ENCODE results near the gene CCDC127. TPM values are rescaled to one million over a fixed set of nuclear protein-coding genes. Genes with fewer than 3 reads are reported as not detected.
"Not testable (repeated sequence)": the region's sequence is repeated elsewhere in the genome, so short reads cannot be mapped to it uniquely, and the experiment has no call there.

The CCDC127 gene
- total RNA-seq, 4 donors from 2014 or later: 4.5 to 7.2 (median 5.8) TPM

DNA sequence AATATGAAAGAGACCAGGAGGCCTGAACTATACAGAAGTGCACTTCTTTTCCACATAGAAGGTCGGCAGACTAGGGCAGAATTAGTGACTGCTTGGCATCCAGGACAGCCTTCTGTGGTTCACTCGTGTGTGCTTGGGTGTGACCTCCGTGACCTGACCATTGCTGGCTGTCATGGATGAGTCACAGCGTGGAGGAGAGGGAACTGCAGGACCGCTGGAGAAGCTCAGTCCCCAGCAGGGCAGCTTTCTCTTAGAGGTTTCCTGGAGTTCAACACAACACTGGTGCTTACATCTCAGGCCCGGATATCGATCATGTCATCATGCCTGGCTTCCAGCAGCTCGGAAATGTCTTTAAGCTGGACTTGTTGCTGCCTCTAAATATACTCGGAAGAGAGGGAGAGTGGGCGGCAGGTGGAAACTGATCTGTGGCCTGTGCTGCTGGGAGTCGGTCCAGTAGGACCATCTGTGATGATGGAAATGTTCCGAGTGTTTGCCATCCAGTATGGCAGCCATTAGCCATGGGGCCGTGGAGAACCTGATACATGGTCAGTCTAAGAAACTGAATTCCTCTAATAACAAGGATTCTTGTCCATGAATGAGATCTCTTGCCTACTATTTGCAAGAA, 23.2 kb upstream of the CCDC127 start:
- H3K36me3 ChIP-seq: peaks cover 0 to 97% (median 4%) of the 10 kb centered on the region in 3 donors

GRCh38 chr5:240550-240949, 22.6 kb upstream of the CCDC127 start:
- H3K27ac ChIP-seq; H3K27me3 ChIP-seq; H3K4me1 ChIP-seq; H3K4me3 ChIP-seq; DNase-seq (ENCODE audit: low spot score in 2 of 2); H3K9me3 ChIP-seq: not testable (repeated sequence)
- 97 to 98% methylated on average over 7 of the region's 7 CpGs for WGBS, 2 donors
- peaks cover 0 to 97% (median 8%) of the 10 kb centered on the region in 3 donors for H3K36me3 ChIP-seq

More for the DNA sequence above, 23.2 kb upstream of the CCDC127 start:
- H3K27me3 ChIP-seq; H3K9me3 ChIP-seq; H3K27ac ChIP-seq; DNase-seq (ENCODE audit: low spot score in 2 of 2); H3K4me3 ChIP-seq; H3K4me1 ChIP-seq: not testable (repeated sequence)
- 95 to 96% methylated on average over 11 to 13 of the region's 13 CpGs for WGBS, 2 donors

GRCh38 chr5:237931-238330, 20.0 kb upstream of the CCDC127 start:
- not testable (repeated sequence) for H3K27ac ChIP-seq; H3K9me3 ChIP-seq; H3K27me3 ChIP-seq; DNase-seq (ENCODE audit: low spot score in 2 of 2); H3K4me1 ChIP-seq; H3K4me3 ChIP-seq
- H3K36me3 ChIP-seq: peaks cover 0 to 98% (median 13%) of the 10 kb centered on the region in 3 donors
- WGBS, 2 donors: 89 to 90% methylated on average over 8 of the region's 8 CpGs

- not testable (repeated sequence) for H3K4me1 ChIP-seq; H3K27me3 ChIP-seq; H3K9me3 ChIP-seq; DNase-seq (ENCODE audit: low spot score in 2 of 2); H3K4me3 ChIP-seq; H3K27ac ChIP-seq
- peaks cover 0 to 97% (median 14%) of the 10 kb centered on the region in 3 donors for H3K36me3 ChIP-seq
- 96 to 97% methylated on average over 9 of the region's 9 CpGs for WGBS, 2 donors
Measured at GRCh38 chr5:235527-235926, 17.6 kb upstream of the CCDC127 start.

- Histone ChIP-seq H3K9me3 (no peaks in the 10 kb centered on the region), H3K4me3 (no peak overlapping the region), H3K27ac (no peak overlapping the region), H3K36me3 (peaks cover 0 to 97% (median 20%) of the 10 kb centered on the region in 3 donors), H3K27me3 (no peaks in the 10 kb centered on the region), H3K4me1 (no peaks in the 10 kb centered on the region)
- no peak for TF ChIP-seq CTCF (IDR thresholded peaks at IDR 0.05)
- no peak for TF ChIP-seq EP300 (IDR thresholded peaks at IDR 0.05)
- TF ChIP-seq POLR2A (IDR thresholded peaks at IDR 0.05): no peak
- 89 to 92% methylated on average over 8 of the region's 8 CpGs for WGBS, 2 donors
- no peak for DNase-seq (ENCODE audit: low spot score in 2 of 2)
Measured at GRCh38 chr5:234450-234849, 16.5 kb upstream of the CCDC127 start.

- not testable (repeated sequence) for H3K27me3 ChIP-seq; DNase-seq (ENCODE audit: low spot score in 2 of 2); H3K4me3 ChIP-seq; H3K27ac ChIP-seq; H3K9me3 ChIP-seq; H3K4me1 ChIP-seq
- WGBS, 2 donors: 95 to 96% methylated on average over 20 of the region's 20 CpGs
- H3K36me3 ChIP-seq: peaks cover 0 to 97% (median 23%) of the 10 kb centered on the region in 3 donors
Measured at GRCh38 chr5:233426-233825, 15.5 kb upstream of the CCDC127 start.

DNA sequence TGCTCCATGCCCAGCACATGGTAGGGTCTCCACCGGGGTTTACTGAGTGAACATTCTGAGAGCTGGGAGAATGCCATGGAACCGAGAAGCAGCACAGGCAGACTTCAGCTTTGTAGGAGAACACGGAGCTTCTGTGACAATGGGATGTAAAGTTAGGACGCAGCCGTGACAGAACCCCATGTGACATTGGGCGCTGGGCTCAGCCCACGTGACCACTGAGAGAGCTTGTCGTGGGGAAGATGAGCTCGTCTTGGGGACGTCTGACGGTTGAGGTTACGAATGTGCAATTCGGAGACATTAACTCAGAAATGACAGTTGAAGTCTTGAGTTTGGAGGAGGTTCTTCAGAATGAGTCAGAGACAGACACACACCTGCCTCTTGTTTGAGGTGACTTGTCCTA, 13.7 kb upstream of the CCDC127 start:
- Histone ChIP-seq H3K4me3 (no peak overlapping the region), H3K27ac (no peak overlapping the region), H3K36me3 (peaks cover 0 to 99% (median 33%) of the 10 kb centered on the region in 3 donors), H3K4me1 (no peaks in the 10 kb centered on the region), H3K9me3 (no peaks in the 10 kb centered on the region), H3K27me3 (no peaks in the 10 kb centered on the region)
- 88 to 89% methylated on average over 13 of the region's 13 CpGs for WGBS, 2 donors
- DNase-seq (ENCODE audit: low spot score in 2 of 2): no peak
- TF ChIP-seq CTCF (IDR thresholded peaks at IDR 0.05) (no peak), POLR2A (IDR thresholded peaks at IDR 0.05) (no peak), EP300 (IDR thresholded peaks at IDR 0.05) (no peak)

DNA sequence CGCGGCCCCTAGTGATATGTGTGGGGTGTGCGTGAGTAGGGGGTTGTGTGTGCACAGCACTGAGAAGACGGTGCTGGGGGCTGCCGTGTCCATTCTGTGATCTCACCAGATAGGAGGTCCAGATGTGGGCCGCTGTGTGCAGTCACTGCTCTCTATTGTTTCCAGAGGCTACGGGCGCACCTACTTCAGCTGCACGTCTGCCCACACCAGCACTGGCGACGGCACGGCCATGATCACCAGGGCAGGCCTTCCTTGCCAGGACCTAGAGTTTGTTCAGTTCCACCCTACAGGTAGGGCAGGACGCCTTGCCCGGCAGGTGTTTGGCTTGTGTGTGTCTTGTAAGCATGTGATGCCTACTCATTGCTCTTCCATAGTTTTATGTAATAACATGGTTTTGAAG, 12.8 kb upstream of the CCDC127 start:
- Histone ChIP-seq H3K27me3 (no peaks in the 10 kb centered on the region), H3K4me1 (no peaks in the 10 kb centered on the region), H3K36me3 (peaks cover 0 to 99% (median 32%) of the 10 kb centered on the region in 3 donors), H3K4me3 (no peak overlapping the region), H3K27ac (no peak overlapping the region), H3K9me3 (no peaks in the 10 kb centered on the region)
- no peak for TF ChIP-seq EP300 (IDR thresholded peaks at IDR 0.05)
- no peak for TF ChIP-seq CTCF (IDR thresholded peaks at IDR 0.05)
- no peak for TF ChIP-seq POLR2A (IDR thresholded peaks at IDR 0.05)
- no peak for DNase-seq (ENCODE audit: low spot score in 2 of 2)
- 97 to 100% methylated on average over 12 to 13 of the region's 14 CpGs for WGBS, 2 donors
